DND-41 (cell line): Measurements from ENCODE around the gene FHIT.

ENCODE experiments used
- ATAC-seq: fragments of 200-7000 bp; cut with Tn5 transposase; 3 replicates; pipeline ENCODE4 v1.9.1; 2021; ENCODE audit warnings: low read depth; ENCODE audit not compliant: insufficient read depth
- DNase-seq: peaks from one replicate; pipeline ENCODE4 v3.0.0-alpha.2; 2020
- H2AFZ ChIP-seq: 2 replicates; pipeline ENCODE4 v1.6.0; 2012; ENCODE audit warnings: low read depth, low read length
- H3K27ac ChIP-seq: 2 replicates; pipeline ENCODE4 v1.5.1; 2012; ENCODE audit warnings: low read length, inconsistent platforms
- H3K27me3 ChIP-seq: fragments of 200-600 bp; sonication (generic); 2 replicates; pipeline ENCODE4 v1.6.0; 2012; ENCODE audit warnings: low read length, mild to moderate bottlenecking, inconsistent platforms; ENCODE audit not compliant: insufficient read depth, poor library complexity
- H3K36me3 ChIP-seq: 2 replicates; pipeline ENCODE4 v1.5.1; 2012; ENCODE audit warnings: low read length, inconsistent platforms; ENCODE audit not compliant: insufficient read depth
- H3K4me1 ChIP-seq: 2 replicates; pipeline ENCODE4 v1.5.1; 2012; ENCODE audit warnings: mild to moderate bottlenecking, low read length; ENCODE audit not compliant: insufficient read depth
- H3K4me2 ChIP-seq: 2 replicates; pipeline ENCODE4 v1.6.0; 2012; ENCODE audit warnings: mild to moderate bottlenecking, moderate library complexity, low read length, inconsistent platforms; ENCODE audit not compliant: insufficient read depth
- H3K4me3 ChIP-seq, 2 experiments: fragments of 200-600 bp in 1 of 2; shearing (Covaris generic) in 1 of 2; 2 replicates each; pipeline ENCODE4 v1.5.1; 2012 to 2016; ENCODE audit warnings: inconsistent platforms in 2 of 2, low read length in 2 of 2, mild to moderate bottlenecking in 2 of 2, low read depth in 1 of 2, moderate library complexity in 1 of 2
- H3K79me2 ChIP-seq: 2 replicates; pipeline ENCODE4 v1.6.0; 2012; ENCODE audit warnings: low read length, inconsistent platforms; ENCODE audit not compliant: insufficient read depth
- H3K9ac ChIP-seq: 2 replicates; pipeline ENCODE4 v1.6.0; 2012; ENCODE audit warnings: low read depth, mild to moderate bottlenecking, inconsistent platforms, low read length, moderate library complexity
- H3K9me3 ChIP-seq: 2 replicates; pipeline ENCODE4 v1.5.1; 2012; ENCODE audit warnings: low read length, moderate library complexity, mild to moderate bottlenecking, inconsistent platforms; ENCODE audit not compliant: insufficient read depth, severe bottlenecking
- H4K20me1 ChIP-seq: 2 replicates; pipeline ENCODE4 v1.6.0; 2012; ENCODE audit warnings: low read length; ENCODE audit not compliant: insufficient read depth
- CTCF ChIP-seq: IDR thresholded peaks from 2 replicates; pipeline ENCODE4 v1.5.1; 2012; ENCODE audit warnings: borderline replicate concordance, low read length, moderate library complexity, mild to moderate bottlenecking; ENCODE audit not compliant: poor library complexity, severe bottlenecking; ENCODE audit errors: extremely low read depth
- EZH2 ChIP-seq: IDR thresholded peaks from 3 replicates; pipeline ENCODE4 v1.6.1; 2012; ENCODE audit warnings: borderline replicate concordance, low read depth, mild to moderate bottlenecking, moderate library complexity, low read length, inconsistent platforms; ENCODE audit not compliant: severe bottlenecking

Gene FHIT

GRCh38 chr3:59726279-59726678, 1525.0 kb downstream of the FHIT start:
- Histone ChIP-seq H3K27me3 (no peaks in the 10 kb centered on the region), H3K4me3 (no peak overlapping the region), H3K4me2 (no peak overlapping the region), H3K27ac (no peak overlapping the region), H2AFZ (no peak overlapping the region), H3K36me3 (no peaks in the 10 kb centered on the region), H3K9ac (no peak overlapping the region), H3K9me3 (no peaks in the 10 kb centered on the region), H4K20me1 (no peaks in the 10 kb centered on the region), H3K4me1 (peaks cover 6% of the 10 kb centered on the region), H3K79me2 (no peaks in the 10 kb centered on the region)
- TF ChIP-seq EZH2 (no peak), CTCF (no peak)
- DNase-seq (no peak), ATAC-seq (no peak)

GRCh38 chr3:59717679-59718205, 1533.5 kb downstream of the FHIT start:
- no peaks in the 10 kb centered on the region for H3K27me3 ChIP-seq
- H3K27ac ChIP-seq, result no peak overlapping the region
- no peak for TF ChIP-seq CTCF
- TF ChIP-seq EZH2, result no peak
- no peak overlapping the region for H3K4me3 ChIP-seq
- no peaks in the 10 kb centered on the region for H3K79me2 ChIP-seq
- no peak for ATAC-seq
- H3K4me1 ChIP-seq, result no peaks in the 10 kb centered on the region
- H3K36me3 ChIP-seq, result no peaks in the 10 kb centered on the region
- no peak overlapping the region for H2AFZ ChIP-seq
- H3K4me2 ChIP-seq, result no peak overlapping the region
- H3K9ac ChIP-seq, result no peak overlapping the region
- no peak for DNase-seq
- no peaks in the 10 kb centered on the region for H4K20me1 ChIP-seq
- peaks cover 6% of the 10 kb centered on the region for H3K9me3 ChIP-seq

GRCh38 chr3:59714066-59714465, 1537.2 kb downstream of the FHIT start:
- DNase-seq (no peak), ATAC-seq (no peak)
- H3K4me1 ChIP-seq, result peaks cover 22% of the 10 kb centered on the region
- H3K27me3 ChIP-seq, result no peaks in the 10 kb centered on the region
- no peak overlapping the region for H3K27ac ChIP-seq
- H3K36me3 ChIP-seq, result no peaks in the 10 kb centered on the region
- H2AFZ ChIP-seq, result no peak overlapping the region
- no peaks in the 10 kb centered on the region for H4K20me1 ChIP-seq
- peaks cover 6% of the 10 kb centered on the region for H3K9me3 ChIP-seq
- H3K4me3 ChIP-seq, result no peak overlapping the region
- H3K79me2 ChIP-seq, result no peaks in the 10 kb centered on the region
- no peak overlapping the region for H3K9ac ChIP-seq
- no peak for TF ChIP-seq CTCF
- no peak for TF ChIP-seq EZH2
- no peak overlapping the region for H3K4me2 ChIP-seq

GRCh38 chr3:59710554-59710953, 1540.7 kb downstream of the FHIT start:
- peaks cover 30% of the 10 kb centered on the region for H3K4me1 ChIP-seq
- peaks cover 3% of the 10 kb centered on the region for H3K9me3 ChIP-seq
- H3K36me3 ChIP-seq, result no peaks in the 10 kb centered on the region
- DNase-seq (no peak), ATAC-seq (no peak)
- no peaks in the 10 kb centered on the region for H3K79me2 ChIP-seq
- H3K27me3 ChIP-seq, result no peaks in the 10 kb centered on the region
- peak overlapping the region; percentile 48 for H3K4me2 ChIP-seq
- no peak overlapping the region for H3K4me3 ChIP-seq
- TF ChIP-seq EZH2, result no peak
- no peak for TF ChIP-seq CTCF
- no peaks in the 10 kb centered on the region for H4K20me1 ChIP-seq
- H3K27ac ChIP-seq, result peak overlapping the region; percentile 85
- 0 out of 2 replicates have a peak overlapping the region, but pooled peaks have one; percentile 5 for H2AFZ ChIP-seq
- no peak overlapping the region for H3K9ac ChIP-seq
